Esophagus squamous epithelium (tissue), 5 donors: ENCODE results near the gene RIMBP2. TPM values are rescaled to one million over a fixed set of nuclear protein-coding genes. Genes with fewer than 3 reads are reported as not detected.

Source experiments
- DNase-seq: peaks from one replicate; lab custom pipeline; 2025; lab: John Stamatoyannopoulos, UW
- H3K27ac ChIP-seq, 4 donors: fragments of 200-600 bp; sonication (generic); one replicate each; pipeline ENCODE4 v1.5.1; 2016 to 2019; ENCODE audit warnings: mild to moderate bottlenecking in 1 of 4
- H3K27me3 ChIP-seq, 4 donors: fragments of 200-600 bp; sonication (generic); 1 replicate in 3 of 4; 2 replicates in 1 of 4; pipeline versions ENCODE4 v1.5.1 to v1.6.0; 2017 to 2021; ENCODE audit warnings: antibody characterized with exemption in 1 of 4
- H3K36me3 ChIP-seq, 3 donors: fragments of 200-600 bp; sonication (generic); one replicate each; pipeline ENCODE4 v1.5.1; 2016 to 2019
- H3K4me1 ChIP-seq, 3 donors: fragments of 200-600 bp; sonication (generic); one replicate each; pipeline ENCODE4 v1.5.1; 2017 to 2019
- H3K4me3 ChIP-seq, 4 donors: fragments of 200-600 bp; sonication (generic); 1 replicate in 3 of 4; 2 replicates in 1 of 4; pipeline ENCODE4 v1.5.1; 2016 to 2019; ENCODE audit warnings: mild to moderate bottlenecking in 2 of 4, moderate library complexity in 1 of 4
- H3K9me3 ChIP-seq, 3 donors: fragments of 200-600 bp; sonication (generic); one replicate each; pipeline ENCODE4 v1.5.1; 2016 to 2019
- POLR2A ChIP-seq, 4 donors: fragments of 450-650 bp; IDR thresholded peaks; one replicate each; pipeline ENCODE4 v1.6.1; 2017; ENCODE audit warnings: antibody characterized with exemption in 4 of 4, mild to moderate bottlenecking in 4 of 4, moderate library complexity in 3 of 4
- WGBS, 2 donors: methylation state at CpG; one replicate each; pipeline ENCODE4 v1.1.5; 2018; 5-methylcytosine and 5-hydroxymethylcytosine counted together
- intact Hi-C: fragments of 100-400 bp; cut with DNase I; formaldehyde crosslinking; loops from one replicate; pipeline ENCODE4 v1.15.0; 2022
- total RNA-seq, 4 donors: library from RNA; depleted of rRNA; stranded (reverse); fragments of >200 nt; gene quantifications; one replicate each; pipeline ENCODE4 v1.1.0, GENCODE V29; 2016
- TF ChIP-seq, protein P1 (sequence below), 6 experiments: fragments of 450-650 bp in 4 of 6; fragments of 200-600 bp in 2 of 6; sonication (generic) in 2 of 6; IDR thresholded peaks; one replicate each; pipeline ENCODE4 v1.5.1; 2016 to 2019; ENCODE audit warnings: antibody characterized with exemption in 6 of 6, mild to moderate bottlenecking in 4 of 6, moderate library complexity in 4 of 6
- donor health status: DM: yes; HTN: yes; CAD: no.

RIMBP2 gene
- total RNA-seq, 4 donors from 2014 or later: 0.08 to 0.76 (median 0.46) TPM

DNA sequence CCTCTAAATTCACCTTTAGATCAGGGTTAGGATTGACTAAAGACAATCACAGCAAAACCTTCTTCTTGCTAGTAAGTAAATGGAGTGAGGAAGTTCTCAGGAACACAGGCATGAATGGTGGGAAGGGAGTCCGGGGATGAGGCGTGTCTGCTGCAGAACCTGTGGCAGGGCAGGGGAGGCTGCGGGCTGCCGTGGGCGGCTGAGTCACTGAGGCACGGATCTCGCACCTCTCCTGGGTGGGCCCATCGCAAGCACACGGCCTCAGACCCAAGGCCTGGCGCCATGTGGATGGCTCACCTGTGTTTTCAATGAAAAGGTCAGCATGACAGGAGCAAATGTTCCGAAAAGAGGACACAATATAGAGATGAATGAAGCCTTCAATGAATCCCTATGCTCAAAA, 293.0 kb downstream of the RIMBP2 start:
- no peaks in the 10 kb centered on the region for H3K4me1 ChIP-seq
- H3K9me3 ChIP-seq: no peaks in the 10 kb centered on the region
- 63 to 80% methylated on average over 7 to 8 of the region's 11 CpGs for WGBS, 2 donors
- no peak overlapping the region for H3K4me3 ChIP-seq
- DNase-seq: no peak
- H3K27ac ChIP-seq: no peak overlapping the region
- no peaks in the 10 kb centered on the region for H3K27me3 ChIP-seq
- intact Hi-C loops: no loop called here
- no peaks in the 10 kb centered on the region for H3K36me3 ChIP-seq
- TF ChIP-seq, protein P1, sequence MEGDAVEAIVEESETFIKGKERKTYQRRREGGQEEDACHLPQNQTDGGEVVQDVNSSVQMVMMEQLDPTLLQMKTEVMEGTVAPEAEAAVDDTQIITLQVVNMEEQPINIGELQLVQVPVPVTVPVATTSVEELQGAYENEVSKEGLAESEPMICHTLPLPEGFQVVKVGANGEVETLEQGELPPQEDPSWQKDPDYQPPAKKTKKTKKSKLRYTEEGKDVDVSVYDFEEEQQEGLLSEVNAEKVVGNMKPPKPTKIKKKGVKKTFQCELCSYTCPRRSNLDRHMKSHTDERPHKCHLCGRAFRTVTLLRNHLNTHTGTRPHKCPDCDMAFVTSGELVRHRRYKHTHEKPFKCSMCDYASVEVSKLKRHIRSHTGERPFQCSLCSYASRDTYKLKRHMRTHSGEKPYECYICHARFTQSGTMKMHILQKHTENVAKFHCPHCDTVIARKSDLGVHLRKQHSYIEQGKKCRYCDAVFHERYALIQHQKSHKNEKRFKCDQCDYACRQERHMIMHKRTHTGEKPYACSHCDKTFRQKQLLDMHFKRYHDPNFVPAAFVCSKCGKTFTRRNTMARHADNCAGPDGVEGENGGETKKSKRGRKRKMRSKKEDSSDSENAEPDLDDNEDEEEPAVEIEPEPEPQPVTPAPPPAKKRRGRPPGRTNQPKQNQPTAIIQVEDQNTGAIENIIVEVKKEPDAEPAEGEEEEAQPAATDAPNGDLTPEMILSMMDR (IDR thresholded peaks at IDR 0.05): no peak
- TF ChIP-seq POLR2A (IDR thresholded peaks at IDR 0.05): no peak

DNA sequence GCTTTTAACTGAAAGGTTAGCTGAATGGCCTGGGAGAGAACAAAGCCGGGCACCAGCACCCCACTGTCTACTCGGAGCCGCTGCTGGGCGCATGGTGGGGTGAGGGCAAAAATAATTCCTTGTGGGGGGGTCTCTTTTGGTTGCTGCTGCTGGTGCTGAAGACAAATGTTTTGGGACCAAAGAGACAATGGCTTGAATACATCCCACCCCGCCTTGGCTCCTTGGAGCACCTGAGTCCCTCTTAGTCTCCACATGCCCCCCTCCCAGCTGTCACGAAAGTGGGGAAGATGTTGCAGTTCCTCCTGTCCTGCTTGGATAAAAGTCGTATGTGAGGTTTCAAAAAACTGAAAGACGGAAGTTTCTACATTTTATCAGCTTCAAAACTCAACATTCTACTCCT, 293.4 kb downstream of the RIMBP2 start:
- Histone ChIP-seq H3K4me1 (no peaks in the 10 kb centered on the region), H3K9me3 (no peaks in the 10 kb centered on the region), H3K27ac (no peak overlapping the region), H3K36me3 (no peaks in the 10 kb centered on the region), H3K4me3 (no peak overlapping the region), H3K27me3 (no peaks in the 10 kb centered on the region)
- WGBS, 2 donors: 91 to 94% methylated on average over 8 of the region's 8 CpGs
- no peak for DNase-seq
- TF ChIP-seq, protein P1 (IDR thresholded peaks at IDR 0.05): no peak
- intact Hi-C loops: no loop called here

DNA sequence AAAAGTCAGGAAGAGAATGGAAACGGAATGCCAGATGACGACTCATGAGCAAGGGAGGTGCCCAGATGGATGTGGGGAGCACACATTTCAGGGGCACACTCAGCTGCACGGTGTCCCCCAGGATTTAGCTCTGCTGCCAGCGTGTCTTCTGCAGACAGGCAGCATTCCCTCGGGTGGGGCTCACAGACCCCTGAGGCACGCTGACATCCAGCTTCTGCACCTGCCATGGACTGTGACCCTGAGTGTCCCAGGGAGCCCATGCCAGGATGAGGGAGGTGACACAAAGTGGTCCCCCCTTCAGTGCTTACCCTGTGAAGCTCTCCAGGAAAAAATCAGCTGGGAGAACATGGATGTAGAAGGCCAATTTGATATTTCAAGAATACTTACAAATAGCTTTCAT, 294.2 kb downstream of the RIMBP2 start:
- DNase-seq: no peak
- Histone ChIP-seq H3K4me3 (no peak overlapping the region), H3K36me3 (no peaks in the 10 kb centered on the region), H3K27me3 (no peaks in the 10 kb centered on the region), H3K4me1 (no peaks in the 10 kb centered on the region), H3K27ac (no peak overlapping the region), H3K9me3 (no peaks in the 10 kb centered on the region)
- WGBS, 2 donors: 37% methylated on average over 4 of the region's 6 CpGs; no CpG with 5 or more reads in 1 of the 2 donors
- TF ChIP-seq POLR2A (IDR thresholded peaks at IDR 0.05): no peak
- TF ChIP-seq, protein P1 (IDR thresholded peaks at IDR 0.05): no peak
- intact Hi-C loops: no loop called here

DNA sequence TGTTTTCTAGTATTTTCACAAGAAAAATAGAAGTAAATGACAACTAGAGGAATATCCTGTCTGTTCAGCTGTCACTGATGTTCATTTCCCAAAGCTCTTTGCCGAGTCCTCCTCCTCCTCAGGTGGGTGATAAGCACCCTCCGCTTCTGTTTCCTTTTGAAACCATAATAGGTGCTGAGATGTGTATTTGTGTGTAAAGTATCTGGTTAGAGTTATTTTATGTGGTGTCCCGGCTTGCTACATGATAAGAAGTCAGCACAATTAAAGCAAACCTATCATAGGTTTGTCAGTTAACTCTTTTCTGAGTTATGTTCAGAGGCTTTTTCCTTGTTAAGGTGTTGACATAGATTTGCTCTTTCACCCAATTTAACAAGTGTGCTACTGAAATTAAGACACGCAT, 296.0 kb downstream of the RIMBP2 start:
- intact Hi-C loops: no loop called here
- no peaks in the 10 kb centered on the region for H3K4me1 ChIP-seq
- H3K27ac ChIP-seq: no peak overlapping the region
- TF ChIP-seq, protein P1 (IDR thresholded peaks at IDR 0.05): no peak
- TF ChIP-seq POLR2A (IDR thresholded peaks at IDR 0.05): no peak
- no peaks in the 10 kb centered on the region for H3K9me3 ChIP-seq
- no peak for DNase-seq
- no peaks in the 10 kb centered on the region for H3K27me3 ChIP-seq
- no peak overlapping the region for H3K4me3 ChIP-seq
- 80 to 82% methylated on average over 4 of the region's 4 CpGs for WGBS, 2 donors
- no peaks in the 10 kb centered on the region for H3K36me3 ChIP-seq

DNA sequence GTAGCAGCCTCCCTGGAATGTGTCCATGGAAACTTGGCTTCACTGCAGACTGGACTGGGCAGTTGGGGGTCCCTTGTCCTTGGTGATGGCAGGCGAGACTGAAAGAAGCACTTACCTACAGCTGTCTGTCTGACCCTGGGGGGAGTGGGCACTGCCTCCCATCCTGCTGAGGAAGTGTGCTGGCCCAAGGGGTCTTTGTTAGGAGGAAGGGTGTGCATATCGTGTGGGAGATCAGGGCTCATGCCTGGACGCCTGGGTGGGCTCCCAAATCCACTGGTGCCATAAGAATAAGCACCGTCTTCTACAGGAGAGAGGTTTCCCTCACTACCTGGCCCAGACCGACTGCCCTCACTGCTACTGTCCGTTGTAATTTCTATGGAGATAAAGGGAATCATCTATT, 297.0 kb downstream of the RIMBP2 start:
- Histone ChIP-seq H3K4me3 (no peak overlapping the region), H3K27me3 (peaks cover 0 to 5% (median 0%) of the 10 kb centered on the region in 4 donors), H3K4me1 (no peaks in the 10 kb centered on the region), H3K9me3 (no peaks in the 10 kb centered on the region), H3K36me3 (no peaks in the 10 kb centered on the region), H3K27ac (no peak overlapping the region)
- no peak for DNase-seq
- 63 to 66% methylated on average over 5 to 6 of the region's 6 CpGs for WGBS, 2 donors
- no peak for TF ChIP-seq POLR2A (IDR thresholded peaks at IDR 0.05)
- TF ChIP-seq, protein P1 (IDR thresholded peaks at IDR 0.05): no peak
- intact Hi-C loops: no loop called here
